ENCODE measurements around the gene MCTP1.
"Not testable (repeated sequence)": the region's sequence is repeated elsewhere in the genome, so short reads cannot be mapped to it uniquely, and the experiment has no call there.

Gene MCTP1

DNA sequence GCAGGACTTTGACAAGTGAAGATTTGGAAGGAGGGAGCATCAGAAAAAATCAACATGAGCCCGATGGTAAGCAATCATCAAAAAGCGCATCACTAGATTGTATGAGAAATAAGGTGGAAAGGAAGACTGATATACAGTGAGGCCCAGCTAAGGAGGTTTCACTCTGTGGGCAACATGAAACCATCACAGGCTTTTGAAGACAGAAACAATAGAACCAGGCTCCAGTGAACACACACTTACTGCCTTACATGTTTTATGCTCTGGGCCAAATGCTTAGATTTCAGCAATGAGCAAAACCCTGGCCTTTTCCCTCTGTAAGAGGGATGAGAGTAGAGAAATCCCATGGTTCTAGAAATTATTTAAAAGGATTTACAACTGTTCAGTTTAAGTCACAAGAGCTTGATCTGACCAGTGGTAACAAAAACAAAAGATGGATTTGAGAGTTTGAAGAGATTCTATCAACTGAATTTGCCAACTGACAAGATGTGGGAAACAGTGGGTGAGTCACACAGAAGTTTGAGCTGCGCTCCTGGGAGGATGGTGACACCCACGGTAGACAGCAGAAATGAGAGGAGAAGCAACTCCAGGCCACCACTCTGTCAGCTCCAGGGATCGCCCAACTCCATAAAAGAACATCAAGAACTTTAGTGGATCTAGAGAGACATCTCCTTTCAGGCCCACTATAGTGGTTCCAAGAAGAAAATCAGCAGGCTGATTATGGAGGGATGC, 261.8 kb downstream of the MCTP1 start:
- no peak for DNase-seq

GRCh38 chr5:95020345-95020744, 264.5 kb downstream of the MCTP1 start:
- no peak for DNase-seq

GRCh38 chr5:95018946-95019345, 265.9 kb downstream of the MCTP1 start:
- DNase-seq = no peak

- DNase-seq = no peak
Observed at GRCh38 chr5:95018511-95018910, 266.4 kb downstream of the MCTP1 start.

GRCh38 chr5:95009812-95010211, 275.1 kb downstream of the MCTP1 start:
- no peak for DNase-seq

DNA sequence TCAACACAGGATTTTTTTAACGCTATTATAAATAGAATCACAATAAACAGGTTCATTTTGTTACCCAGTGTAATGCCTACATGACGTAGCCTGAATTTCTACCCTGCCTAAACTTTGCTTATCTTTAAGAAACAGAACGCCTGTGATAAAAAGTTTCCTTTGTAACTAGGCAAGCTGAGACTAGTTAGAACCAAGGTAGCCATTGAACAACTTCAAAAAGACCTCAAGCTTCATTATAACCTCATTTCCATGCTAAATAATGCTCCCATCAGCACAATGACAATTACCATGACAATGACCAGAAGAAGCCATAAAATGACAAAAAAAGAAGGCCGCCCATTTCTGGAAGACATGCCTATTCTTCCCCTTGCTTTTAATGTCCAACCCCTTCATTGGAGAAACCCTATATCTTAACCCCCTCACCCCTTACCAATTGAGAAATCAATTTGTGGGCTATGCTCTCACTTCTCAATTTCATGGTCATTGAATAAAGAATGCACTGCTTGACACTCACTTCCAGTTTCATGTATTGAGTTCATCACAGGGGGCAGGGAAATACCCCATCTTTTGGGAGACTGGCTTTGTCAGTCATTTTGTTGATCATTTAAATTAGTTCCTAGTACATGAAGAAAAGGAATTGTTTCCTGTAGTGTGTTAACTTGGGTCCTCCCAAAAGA, 276.8 kb downstream of the MCTP1 start:
- DNase-seq = no peak

DNA sequence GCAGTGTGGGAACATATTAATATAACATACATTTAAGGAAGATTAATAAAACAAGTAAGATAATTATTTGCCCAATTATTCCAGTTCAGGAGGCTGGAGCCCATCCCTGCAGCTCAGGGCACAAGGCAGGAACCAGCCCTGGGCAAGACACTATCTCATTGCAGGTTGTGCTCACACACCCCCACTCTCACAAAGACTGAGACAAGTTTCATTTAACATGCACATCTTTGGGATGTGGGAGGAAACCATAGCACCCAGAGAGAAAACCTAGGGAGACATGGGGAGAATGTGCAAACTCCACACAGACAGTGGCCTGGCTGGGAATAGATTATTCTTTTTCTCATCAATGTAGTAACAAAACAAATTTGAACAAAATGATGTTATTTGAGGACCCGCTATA, 279.1 kb downstream of the MCTP1 start:
- no peak for DNase-seq

- DNase-seq = no peak
Observed at GRCh38 chr5:94998670-94999069, 286.2 kb downstream of the MCTP1 start.

DNA sequence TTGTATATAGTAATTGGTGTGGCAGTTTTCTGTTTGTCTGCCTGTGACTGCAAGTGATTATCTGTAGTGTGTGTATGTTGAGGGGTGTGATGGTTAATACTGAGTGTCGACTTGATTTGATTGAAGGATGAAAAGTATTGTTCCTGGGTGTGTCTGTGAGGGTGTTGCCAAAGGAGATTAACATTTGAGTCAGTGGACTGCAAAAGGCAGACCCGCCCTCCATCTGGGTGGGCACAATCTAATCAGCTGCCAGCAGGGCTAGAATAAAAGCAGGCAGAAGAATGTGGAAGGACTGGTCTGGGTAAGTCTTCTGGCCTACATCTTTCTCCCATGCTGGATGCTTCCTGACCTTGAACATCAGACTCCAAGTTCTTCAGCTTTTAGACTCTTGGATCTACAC, 290.4 kb downstream of the MCTP1 start:
- not testable (repeated sequence) for DNase-seq

GRCh38 chr5:94993491-94993890, 291.4 kb downstream of the MCTP1 start:
- no peak for DNase-seq

GRCh38 chr5:94992325-94992724, 292.6 kb downstream of the MCTP1 start:
- DNase-seq = no peak

DNA sequence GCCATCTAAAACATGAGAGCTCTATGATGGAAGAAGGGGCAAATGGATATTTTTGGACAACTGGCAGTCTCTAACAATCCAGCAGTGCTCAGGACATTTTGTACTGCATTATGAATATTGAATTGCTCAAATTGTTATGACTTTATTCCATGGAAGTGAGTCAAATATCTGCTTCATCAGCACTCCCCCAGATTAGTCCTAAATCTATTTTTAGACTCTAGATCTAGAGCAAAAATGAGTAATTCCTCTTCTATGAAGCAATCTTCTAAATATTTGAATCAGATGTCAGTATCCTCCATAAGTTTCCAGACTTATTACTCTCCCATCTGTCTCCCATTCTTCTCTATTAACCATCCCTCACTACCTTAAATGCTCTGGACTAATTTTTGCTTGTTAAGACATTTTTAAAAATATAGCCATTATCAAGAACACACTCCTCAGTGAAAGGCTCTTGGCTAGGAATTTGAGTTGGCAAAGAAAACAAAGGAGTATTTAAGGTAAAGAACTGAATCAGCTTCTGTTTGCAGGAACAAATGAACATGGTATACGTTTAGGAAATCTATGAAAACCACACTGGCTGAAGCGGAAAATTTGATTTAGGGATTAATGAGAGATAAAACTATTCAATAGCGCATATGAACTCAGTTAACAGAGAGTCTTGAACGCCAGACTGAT, 300.9 kb downstream of the MCTP1 start:
- DNase-seq = no peak

DNA sequence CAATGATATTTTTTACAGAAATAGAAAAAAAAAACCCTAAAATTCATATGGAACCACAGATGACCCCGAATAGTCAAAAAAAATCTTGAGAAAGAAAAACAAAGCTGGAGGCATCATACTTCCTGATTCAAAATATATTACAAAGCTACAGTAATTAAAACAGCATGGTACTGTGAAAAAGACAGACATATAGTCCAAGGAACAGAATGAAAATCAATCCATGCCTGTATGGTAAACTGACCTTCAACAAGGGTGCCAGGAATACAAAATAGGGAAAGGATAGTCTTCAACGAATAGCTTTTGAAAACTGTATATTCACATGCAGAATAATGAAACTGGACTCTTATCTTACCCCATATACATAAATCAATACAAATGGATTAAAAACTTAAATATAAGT, 307.5 kb downstream of the MCTP1 start:
- no peak for DNase-seq

- DNase-seq = no peak
Observed at GRCh38 chr5:94976853-94977252, 308.0 kb downstream of the MCTP1 start.

GRCh38 chr5:94972268-94972667, 312.6 kb downstream of the MCTP1 start:
- DNase-seq = no peak

GRCh38 chr5:94969174-94969573, 315.7 kb downstream of the MCTP1 start:
- no peak for DNase-seq

- DNase-seq = peak; percentile 26
Observed at GRCh38 chr5:94968507-94969095, 316.3 kb downstream of the MCTP1 start.

- DNase-seq = no peak
Observed at GRCh38 chr5:94967525-94967924, 317.4 kb downstream of the MCTP1 start.

DNA sequence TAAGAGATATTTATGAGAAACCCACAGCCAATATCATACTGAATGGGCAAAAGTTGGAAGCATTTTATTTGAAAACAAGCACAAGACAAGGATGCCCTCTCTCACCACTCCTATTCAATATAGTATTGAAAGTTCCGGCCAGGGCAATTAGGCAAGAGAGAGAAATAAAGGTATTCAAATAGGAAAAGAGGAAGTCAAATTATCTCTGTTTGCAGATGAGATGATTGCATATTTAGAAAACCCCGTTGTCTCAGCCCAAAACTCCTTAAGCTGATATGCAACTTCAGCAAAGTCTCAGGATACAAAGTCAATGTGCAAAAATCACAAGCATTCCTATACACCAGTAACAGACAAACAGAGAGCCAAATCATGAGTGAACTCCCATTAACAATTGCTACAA, 325.6 kb downstream of the MCTP1 start:
- DNase-seq = not testable (repeated sequence)

- no peak for DNase-seq
Observed at GRCh38 chr5:94945656-94946055, 339.2 kb downstream of the MCTP1 start.

DNA sequence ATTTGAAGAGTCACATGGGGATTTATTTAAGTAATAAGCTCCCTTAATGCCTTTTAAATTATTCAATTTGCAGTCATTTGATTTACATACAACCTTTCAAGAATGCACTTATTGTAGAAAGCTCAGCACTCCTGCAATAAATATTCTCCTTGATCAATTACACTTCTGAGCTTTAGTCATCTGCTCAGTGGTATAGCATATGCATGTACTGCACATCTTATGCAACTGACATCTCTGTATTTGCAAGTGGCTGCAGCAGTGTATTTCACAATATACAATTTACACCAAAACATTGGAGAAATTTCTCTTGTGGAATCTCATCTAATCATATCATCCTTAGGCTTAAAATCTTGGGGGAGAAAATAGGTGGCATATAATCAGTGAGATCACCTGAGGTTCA, 340.7 kb downstream of the MCTP1 start:
- DNase-seq = no peak

GRCh38 chr5:94941122-94941755, 343.7 kb downstream of the MCTP1 start:
- DNase-seq = no peak

- no peak for DNase-seq
Observed at GRCh38 chr5:94932259-94932658, 352.6 kb downstream of the MCTP1 start.
